GM21619 (cell line): ENCODE data around the gene AFF3.

ENCODE experiments used
- ATAC-seq: cut with Tn5 transposase; IDR thresholded peaks from one replicate; pipeline ENCODE4 v1.9.1; 2021; ENCODE audit not compliant: unreplicated experiment

Gene AFF3

GRCh38 chr2:99864561-99865553, 277.5 kb downstream of the AFF3 start:
- no peak for ATAC-seq

GRCh38 chr2:99863903-99864270, 278.5 kb downstream of the AFF3 start:
- ATAC-seq, result no peak

GRCh38 chr2:99863236-99863902, 279.0 kb downstream of the AFF3 start:
- no peak for ATAC-seq

GRCh38 chr2:99862566-99862965, 279.8 kb downstream of the AFF3 start:
- ATAC-seq, result no peak

- ATAC-seq, result no peak
These were observed 281.0 kb downstream of the AFF3 start for GRCh38 chr2:99861376-99861760.

- no peak for ATAC-seq
These were observed 281.5 kb downstream of the AFF3 start for GRCh38 chr2:99860720-99861375.

GRCh38 chr2:99858951-99859596, 283.3 kb downstream of the AFF3 start:
- no peak for ATAC-seq

GRCh38 chr2:99857867-99858444, 284.4 kb downstream of the AFF3 start:
- ATAC-seq, result no peak

GRCh38 chr2:99857372-99857771, 285.0 kb downstream of the AFF3 start:
- no peak for ATAC-seq

GRCh38 chr2:99856119-99856518, 286.3 kb downstream of the AFF3 start:
- ATAC-seq, result no peak

GRCh38 chr2:99854236-99854852, 288.0 kb downstream of the AFF3 start:
- ATAC-seq, result no peak

GRCh38 chr2:99852956-99853355, 289.4 kb downstream of the AFF3 start:
- no peak for ATAC-seq

- ATAC-seq, result no peak
These were observed 289.9 kb downstream of the AFF3 start for GRCh38 chr2:99852376-99852934.

GRCh38 chr2:99851811-99852210, 290.6 kb downstream of the AFF3 start:
- no peak for ATAC-seq

GRCh38 chr2:99851089-99851488, 291.3 kb downstream of the AFF3 start:
- ATAC-seq, result no peak

GRCh38 chr2:99850084-99850710, 292.2 kb downstream of the AFF3 start:
- ATAC-seq, result no peak

- no peak for ATAC-seq
These were observed 295.8 kb downstream of the AFF3 start for GRCh38 chr2:99846462-99847107.

- ATAC-seq, result no peak
These were observed 297.1 kb downstream of the AFF3 start for GRCh38 chr2:99845296-99845695.

- no peak for ATAC-seq
These were observed 299.9 kb downstream of the AFF3 start for GRCh38 chr2:99842451-99842850.
